ENCODE data around the gene GNG13. TPM values are rescaled to one million over a fixed set of nuclear protein-coding genes. Genes with fewer than 3 reads are reported as not detected.
A peak's percentile ranks its signal among the peaks of the same experiment; 100 is the strongest.

Gene GNG13
- total RNA-seq, 2 experiments from 2014 or later = not detected

- TF ChIP-seq, protein P1, sequence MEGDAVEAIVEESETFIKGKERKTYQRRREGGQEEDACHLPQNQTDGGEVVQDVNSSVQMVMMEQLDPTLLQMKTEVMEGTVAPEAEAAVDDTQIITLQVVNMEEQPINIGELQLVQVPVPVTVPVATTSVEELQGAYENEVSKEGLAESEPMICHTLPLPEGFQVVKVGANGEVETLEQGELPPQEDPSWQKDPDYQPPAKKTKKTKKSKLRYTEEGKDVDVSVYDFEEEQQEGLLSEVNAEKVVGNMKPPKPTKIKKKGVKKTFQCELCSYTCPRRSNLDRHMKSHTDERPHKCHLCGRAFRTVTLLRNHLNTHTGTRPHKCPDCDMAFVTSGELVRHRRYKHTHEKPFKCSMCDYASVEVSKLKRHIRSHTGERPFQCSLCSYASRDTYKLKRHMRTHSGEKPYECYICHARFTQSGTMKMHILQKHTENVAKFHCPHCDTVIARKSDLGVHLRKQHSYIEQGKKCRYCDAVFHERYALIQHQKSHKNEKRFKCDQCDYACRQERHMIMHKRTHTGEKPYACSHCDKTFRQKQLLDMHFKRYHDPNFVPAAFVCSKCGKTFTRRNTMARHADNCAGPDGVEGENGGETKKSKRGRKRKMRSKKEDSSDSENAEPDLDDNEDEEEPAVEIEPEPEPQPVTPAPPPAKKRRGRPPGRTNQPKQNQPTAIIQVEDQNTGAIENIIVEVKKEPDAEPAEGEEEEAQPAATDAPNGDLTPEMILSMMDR (IDR thresholded peaks at IDR 0.05) = no peak
- POLR2A ChIA-PET = interaction anchor here (1.3 to 2.3 kb wide), 2 partner anchors 9 to 10 kb away, joined by 3 to 6 read pairs; no protein-coding TSS in a partner anchor
- peaks cover 2% of the 10 kb centered on the region for H3K4me1 Mint-ChIP-seq (ENCODE audit: low read depth)
- no peaks in the 10 kb centered on the region for H3K9me3 Mint-ChIP-seq
- CTCF ChIA-PET = no interaction called here
- intact Hi-C loops (cut with micrococcal nuclease) = no loop called here
- DNase-seq (no peak), ATAC-seq (no peak)
- H3K4me3 Mint-ChIP-seq = no peak overlapping the region
- peaks cover 22% of the 10 kb centered on the region for H3K36me3 Mint-ChIP-seq (ENCODE audit: low read depth)
- H3K27ac Mint-ChIP-seq = no peak overlapping the region
- peaks cover 3% of the 10 kb centered on the region for H3K27me3 Mint-ChIP-seq
Observed at GRCh38 chr16:797686-798085, 2.8 kb downstream of the GNG13 start.

DNA sequence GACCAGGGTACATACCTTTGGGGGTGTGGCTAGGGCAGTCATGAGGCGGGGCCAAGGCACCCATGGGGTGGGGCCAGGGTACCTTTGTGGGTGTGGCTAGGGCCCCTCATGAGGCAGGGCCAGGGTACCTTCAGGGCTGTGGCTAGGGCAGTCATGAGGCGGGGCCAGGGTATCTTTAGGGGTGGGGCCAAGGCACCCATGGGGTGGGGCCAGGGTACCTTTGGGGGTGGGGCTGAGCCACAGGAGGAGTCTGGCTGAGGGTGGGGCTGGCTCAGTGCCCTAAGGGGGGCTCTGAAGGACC lies 3.5 kb downstream of the GNG13 start:
- ChIA-PET CTCF (no interaction called here), POLR2A (interaction anchor here (2.3 kb wide), 1 partner anchor 10 kb away, joined by 6 read pairs; no protein-coding TSS in a partner anchor)
- Mint-ChIP-seq H3K4me1 (ENCODE audit: low read depth) (peaks cover 2% of the 10 kb centered on the region), H3K4me3 (no peak overlapping the region), H3K9me3 (no peaks in the 10 kb centered on the region), H3K36me3 (ENCODE audit: low read depth) (peaks cover 22% of the 10 kb centered on the region), H3K27me3 (peaks cover 2% of the 10 kb centered on the region), H3K27ac (no peak overlapping the region)
- ATAC-seq = peak; percentile 81
- peak; percentile 39 for DNase-seq
- intact Hi-C loops (cut with micrococcal nuclease) = no loop called here
- TF ChIP-seq, protein P1 (IDR thresholded peaks at IDR 0.05) = no peak

- TF ChIP-seq, protein P1 (IDR thresholded peaks at IDR 0.05) = no peak
- Mint-ChIP-seq H3K9me3 (no peaks in the 10 kb centered on the region), H3K36me3 (ENCODE audit: low read depth) (peaks cover 26% of the 10 kb centered on the region), H3K4me3 (no peak overlapping the region), H3K4me1 (ENCODE audit: low read depth) (peaks cover 4% of the 10 kb centered on the region), H3K27ac (no peak overlapping the region), H3K27me3 (no peaks in the 10 kb centered on the region)
- ChIA-PET CTCF (no interaction called here), POLR2A (interaction anchor here (1.5 to 2.3 kb wide), 2 partner anchors 10 to 121 kb away, joined by 4 to 6 read pairs; partner anchors contain the start of gene RHBDL1)
- ATAC-seq (no peak), DNase-seq (no peak)
- intact Hi-C loops (cut with micrococcal nuclease) = no loop called here
Observed at GRCh38 chr16:796296-797119, 4.0 kb downstream of the GNG13 start.

GRCh38 chr16:795580-796229 lies 4.8 kb downstream of the GNG13 start:
- POLR2A ChIA-PET = interaction anchor here (1.5 to 2.3 kb wide), 2 partner anchors 11 to 120 kb away, joined by 4 to 6 read pairs; partner anchors contain the start of gene RHBDL1
- CTCF ChIA-PET = no interaction called here

More at GRCh38 chr16:795580-796229, 4.8 kb downstream of the GNG13 start:
- Mint-ChIP-seq H3K9me3 (no peaks in the 10 kb centered on the region), H3K4me1 (ENCODE audit: low read depth) (peaks cover 7% of the 10 kb centered on the region), H3K27me3 (no peaks in the 10 kb centered on the region), H3K4me3 (no peak overlapping the region), H3K27ac (no peak overlapping the region), H3K36me3 (ENCODE audit: low read depth) (peaks cover 32% of the 10 kb centered on the region)
- TF ChIP-seq, protein P1 (IDR thresholded peaks at IDR 0.05) = no peak
- ATAC-seq = no peak
- no peak for DNase-seq
- intact Hi-C loops (cut with micrococcal nuclease) = no loop called here
